GM21515 (cell line): ENCODE data around the gene PDLIM7.
"Not testable (repeated sequence)": the region's sequence is repeated elsewhere in the genome, so short reads cannot be mapped to it uniquely, and the experiment has no call there.

Experiments used
- ATAC-seq: cut with Tn5 transposase; IDR thresholded peaks from one replicate; pipeline ENCODE4 v1.9.1; 2021; ENCODE audit not compliant: unreplicated experiment

Gene PDLIM7

GRCh38 chr5:177491983-177492746, 5.2 kb downstream of the PDLIM7 start:
- ATAC-seq = no peak

DNA sequence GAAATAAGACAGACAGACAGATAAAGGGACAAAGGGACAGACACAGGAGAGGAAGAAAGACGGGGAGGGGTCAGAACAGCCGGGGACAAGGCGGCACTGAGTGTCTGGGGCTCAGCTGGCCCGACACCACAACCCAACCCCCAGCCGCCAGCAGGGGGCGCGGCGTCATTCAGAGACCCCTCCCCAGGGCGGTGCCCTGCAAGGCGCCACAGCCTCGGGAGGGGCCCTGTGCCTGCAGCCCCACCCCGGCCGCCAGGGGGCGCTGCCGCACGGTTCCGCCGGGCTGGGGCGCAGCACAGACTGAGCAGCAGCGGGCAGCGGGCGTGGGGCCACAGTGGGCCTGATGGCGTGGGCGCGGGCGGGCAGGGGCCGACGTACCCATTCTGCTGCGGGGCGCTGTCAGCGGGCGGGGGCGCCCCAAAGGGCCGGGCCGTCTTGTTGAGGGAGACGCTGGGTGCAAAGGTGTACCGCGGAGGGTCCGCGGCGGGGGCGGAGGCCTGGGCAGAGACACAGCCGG, 5.9 kb downstream of the PDLIM7 start:
- ATAC-seq = no peak

- ATAC-seq = no peak
Measured at GRCh38 chr5:177490992-177491391, 6.4 kb downstream of the PDLIM7 start.

DNA sequence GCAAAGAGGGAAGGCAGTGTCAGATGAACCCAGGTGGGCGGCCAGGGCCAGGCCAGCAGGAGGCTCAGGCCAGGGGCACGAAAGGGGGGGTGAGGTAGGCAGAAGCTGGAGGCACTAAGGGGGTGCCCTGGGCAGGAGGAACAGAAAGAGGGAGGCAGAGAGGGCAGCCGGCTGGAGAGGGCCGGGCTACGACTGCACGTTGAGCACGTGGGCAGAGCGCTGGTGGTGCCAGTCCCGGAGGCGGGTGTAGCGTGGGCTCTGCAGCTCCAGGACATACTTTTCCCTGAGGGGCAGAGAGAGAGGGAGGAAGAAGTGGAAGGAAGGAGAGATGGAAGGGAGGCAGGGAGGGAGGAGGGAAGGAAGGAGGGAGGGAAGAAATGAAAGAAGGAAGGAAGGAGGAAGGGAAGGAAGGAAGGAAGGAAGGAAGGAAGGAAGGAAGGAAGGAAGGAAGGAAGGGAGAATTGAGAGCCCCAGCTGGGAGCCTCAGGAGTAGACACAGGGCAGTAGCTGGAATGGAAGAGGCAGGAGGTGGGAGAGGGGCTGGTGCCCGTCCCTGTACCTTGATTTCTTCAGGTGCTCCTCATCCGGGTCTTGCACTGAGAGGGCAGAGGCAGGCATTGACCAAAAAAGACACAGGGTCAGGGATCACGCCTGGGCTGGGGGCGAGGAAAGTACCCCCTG, 7.0 kb downstream of the PDLIM7 start:
- ATAC-seq = no peak

DNA sequence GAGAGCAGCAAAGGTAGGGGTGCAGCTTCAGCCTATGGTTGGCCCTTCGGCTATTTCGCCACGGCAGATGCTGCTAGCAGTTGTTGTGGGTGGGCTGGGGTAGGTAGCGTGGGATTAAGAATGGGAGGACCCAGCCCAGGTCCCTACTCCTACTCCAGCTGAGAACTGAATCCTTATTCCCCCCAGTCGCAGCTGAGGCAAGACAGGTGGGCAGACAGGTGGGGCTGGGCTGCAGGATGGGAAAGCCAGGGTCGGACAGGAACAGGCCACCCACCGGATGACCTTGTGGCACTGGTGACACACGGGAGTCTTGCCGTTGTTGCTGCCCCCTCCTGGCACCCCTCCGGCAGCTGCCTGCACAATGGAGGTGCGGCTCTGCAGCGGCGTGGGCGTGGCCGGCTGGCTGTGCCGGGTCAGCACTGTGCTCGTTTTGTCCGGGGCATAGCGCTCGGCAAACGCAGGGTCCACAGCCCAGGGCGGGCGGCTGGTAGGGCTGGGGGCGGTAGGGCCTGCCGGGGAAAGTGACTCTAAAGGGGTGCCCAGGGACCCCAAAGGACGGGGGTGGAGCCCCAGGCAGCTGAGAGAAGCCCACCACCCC, 8.2 kb downstream of the PDLIM7 start:
- ATAC-seq = no peak

GRCh38 chr5:177487975-177488374, 9.4 kb downstream of the PDLIM7 start:
- ATAC-seq = no peak

DNA sequence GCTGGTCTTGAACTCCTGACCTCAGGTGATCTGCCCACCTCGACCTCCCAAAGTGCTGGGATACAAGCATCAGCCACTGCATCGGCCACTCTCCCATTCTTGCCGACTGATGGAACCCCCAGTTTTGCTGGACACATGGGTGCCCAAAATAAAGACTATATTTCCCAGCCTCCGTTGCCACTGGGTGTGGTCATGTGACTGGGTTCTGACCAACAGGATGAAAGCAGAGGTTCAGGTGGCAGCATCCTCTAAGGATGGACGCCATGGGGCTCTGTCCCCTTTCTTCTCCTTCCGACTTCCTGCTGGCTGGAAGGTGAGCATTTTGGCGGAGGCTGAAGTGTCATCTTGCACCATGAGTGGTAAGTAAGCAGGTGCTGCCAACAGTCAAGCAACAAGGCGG, 10.3 kb downstream of the PDLIM7 start:
- no peak for ATAC-seq

GRCh38 chr5:177486256-177486655, 11.1 kb downstream of the PDLIM7 start:
- ATAC-seq = no peak

- not testable (repeated sequence) for ATAC-seq
Measured at GRCh38 chr5:177485753-177486152, 11.7 kb downstream of the PDLIM7 start.

DNA sequence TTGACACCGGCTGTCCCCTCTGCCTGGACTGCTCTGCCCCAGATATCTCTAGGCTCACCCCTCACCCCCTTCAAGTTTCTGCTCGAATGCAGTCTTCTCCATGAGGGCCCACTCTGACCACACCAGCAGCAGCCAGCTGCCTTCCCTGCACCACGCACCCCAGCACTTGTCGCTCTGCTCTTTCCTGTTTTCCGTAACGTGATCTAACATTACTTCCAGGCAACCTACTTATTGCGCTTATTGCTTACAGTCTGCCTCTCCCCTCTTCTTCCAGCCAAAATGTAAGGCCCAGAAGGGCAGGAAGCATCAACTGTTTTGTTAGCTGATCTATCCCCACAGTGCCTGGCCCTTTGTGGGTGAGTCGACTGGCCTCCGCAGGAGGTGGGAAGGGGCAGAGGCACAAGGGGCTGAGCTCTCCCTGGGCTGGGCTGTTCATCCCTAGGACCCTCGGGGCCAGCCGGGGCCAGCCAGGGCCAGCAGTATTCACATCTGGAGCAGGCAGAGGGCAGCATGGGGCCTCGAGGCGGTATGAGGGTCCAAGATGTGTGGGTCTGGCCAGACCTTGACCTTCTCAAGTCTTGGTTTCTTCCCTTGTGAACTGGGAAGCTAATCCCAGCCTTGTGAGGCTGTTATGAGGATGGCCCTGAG, 12.4 kb downstream of the PDLIM7 start:
- ATAC-seq = no peak

GRCh38 chr5:177483994-177484901, 13.2 kb downstream of the PDLIM7 start:
- ATAC-seq = no peak

DNA sequence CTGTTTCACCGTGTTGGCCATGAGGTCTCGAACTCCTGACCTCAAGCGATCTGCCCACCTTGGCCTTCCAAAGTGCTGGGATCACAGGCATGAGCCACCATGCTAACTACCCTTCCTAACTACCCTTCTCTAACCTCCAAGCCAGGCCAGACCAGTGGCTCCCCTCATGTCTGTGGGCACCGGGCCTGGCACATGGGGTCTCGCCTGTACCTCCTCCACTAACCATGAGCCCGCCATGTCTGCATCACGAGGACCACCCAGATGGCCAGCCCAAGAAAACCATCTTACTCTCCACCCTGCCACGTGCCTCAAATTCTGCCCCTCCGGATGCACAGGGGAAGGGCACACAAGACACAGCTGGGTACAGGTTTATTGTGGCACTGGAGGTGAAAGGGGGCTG, 14.4 kb downstream of the PDLIM7 start:
- ATAC-seq = no peak

- no peak for ATAC-seq
Measured at GRCh38 chr5:177482359-177482795, 15.0 kb downstream of the PDLIM7 start.

DNA sequence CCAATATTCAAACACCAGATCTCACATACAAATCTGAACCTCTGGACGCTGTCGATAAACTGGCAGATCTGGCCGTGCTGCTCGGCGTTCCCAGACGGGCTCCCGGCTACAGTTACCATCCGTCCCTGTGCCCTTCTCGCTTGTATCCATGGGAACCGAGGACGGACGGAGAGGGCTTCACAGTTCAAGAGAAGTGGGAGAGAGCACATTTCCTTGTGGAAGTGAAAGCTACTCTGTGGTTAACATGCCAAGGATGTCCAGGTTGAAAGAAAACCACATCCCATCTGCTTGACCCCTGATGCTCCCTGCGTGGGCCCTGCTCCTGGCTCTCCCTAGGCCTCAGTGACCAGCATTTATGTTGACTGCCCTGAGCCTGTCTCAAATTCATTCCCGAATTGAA, 17.6 kb downstream of the PDLIM7 start:
- ATAC-seq = no peak

DNA sequence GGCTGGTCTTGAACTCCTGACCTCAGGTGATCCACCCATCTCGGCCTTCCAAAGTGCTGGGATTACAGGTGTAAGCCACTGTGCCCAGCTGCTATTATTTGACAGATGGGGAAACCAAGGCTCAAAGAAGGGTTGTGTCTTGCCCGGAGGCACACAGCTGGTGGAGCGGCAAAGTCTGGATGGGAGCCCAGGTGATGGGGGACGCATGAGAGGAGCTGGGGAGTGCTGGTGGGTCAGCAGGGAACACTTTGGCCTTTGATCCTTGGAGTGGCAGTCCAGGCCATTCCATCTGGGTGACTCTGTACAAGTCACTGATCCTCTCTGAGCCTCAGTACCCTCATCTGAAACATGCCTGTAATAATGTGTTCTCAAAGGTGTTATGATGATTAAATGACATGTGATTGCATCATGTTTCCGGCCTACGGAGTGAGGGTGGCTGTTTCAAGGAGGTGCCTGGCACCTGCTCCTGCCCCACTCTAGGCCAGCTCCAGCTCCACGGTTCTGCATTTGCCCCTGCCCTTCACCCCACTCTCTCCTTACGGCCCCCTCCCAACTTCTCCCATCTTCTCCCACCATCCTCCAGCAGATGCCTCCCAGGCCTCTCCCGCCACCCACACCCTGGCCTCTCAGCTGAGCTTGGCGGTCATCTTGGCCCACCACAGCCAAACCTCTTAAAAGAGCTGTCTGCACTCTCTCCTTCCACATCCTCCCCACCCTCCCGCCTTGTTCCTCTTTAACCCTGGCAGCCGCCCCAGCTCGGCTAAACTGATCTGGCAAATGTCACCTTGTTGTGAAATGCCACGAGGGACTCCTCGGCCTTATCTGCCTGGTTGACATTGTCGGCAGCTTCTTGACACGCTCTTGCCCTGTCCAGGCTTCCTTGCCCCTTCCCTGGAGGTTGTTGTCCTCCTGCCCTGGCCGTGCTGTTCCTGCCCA, 18.4 kb downstream of the PDLIM7 start:
- ATAC-seq = no peak

DNA sequence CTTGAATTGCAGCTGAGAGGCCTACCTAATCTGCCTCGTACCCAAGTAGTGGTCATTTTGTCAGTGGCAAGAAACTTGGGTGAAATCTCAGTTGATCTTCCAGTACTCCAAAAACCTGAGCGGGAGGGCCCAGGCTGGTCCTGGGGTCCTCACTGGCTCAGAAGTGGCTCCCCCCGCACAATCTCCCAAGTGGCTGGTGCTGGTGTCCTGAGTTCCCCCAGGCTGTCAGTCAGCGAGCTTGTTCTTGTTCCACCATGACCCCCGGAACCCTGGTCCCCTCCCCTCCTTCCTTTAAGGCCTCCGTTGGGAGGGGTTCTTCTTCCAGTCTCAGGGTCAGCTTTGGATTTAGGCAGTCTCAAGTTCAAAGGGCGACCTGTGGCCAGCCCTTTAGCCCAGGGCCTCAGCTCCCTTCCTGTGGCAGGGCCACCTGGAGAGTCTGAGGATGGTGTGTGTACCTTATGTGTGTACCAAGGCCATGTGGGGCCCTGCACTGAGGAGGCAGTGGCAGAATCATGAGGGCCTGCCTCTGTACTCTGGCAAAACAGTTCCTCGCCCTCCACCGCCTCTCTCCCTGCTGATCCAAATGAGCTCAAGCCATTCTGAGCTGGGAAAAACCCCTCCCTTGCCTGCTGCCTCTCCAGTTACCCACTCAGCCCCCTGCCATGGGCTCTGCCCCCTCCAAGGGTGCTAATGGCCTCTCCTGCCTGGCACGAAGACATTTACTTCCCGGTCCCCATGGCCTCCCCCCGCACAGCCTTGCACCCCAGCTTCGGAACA, 19.5 kb downstream of the PDLIM7 start:
- ATAC-seq = no peak

- no peak for ATAC-seq
Measured at GRCh38 chr5:177476531-177477233, 20.7 kb downstream of the PDLIM7 start.
